Motor neuron (in vitro differentiated cells): Measurements from ENCODE around the gene CAMK1G. TPM values are rescaled to one million over a fixed set of nuclear protein-coding genes. Genes with fewer than 3 reads are reported as not detected.
A peak's percentile ranks its signal among the peaks of the same experiment; 100 is the strongest.

Source experiments
- ATAC-seq, 8 experiments: fragments of 200-7000 bp; cut with Tn5 transposase; replicated peaks in 6 of 8; 2 replicates each; pipeline ENCODE4 v1.8.0; 2021; ENCODE audit warnings: mild to moderate bottlenecking in 8 of 8, moderate library complexity in 8 of 8
- H3K27ac ChIP-seq, 2 donors: fragments of 250-450 bp; sonication (Bioruptor Pico); 2 replicates each; pipeline ENCODE4 v1.9.0; 2021; ENCODE audit warnings: antibody characterized with exemption in 2 of 2, mild to moderate bottlenecking in 2 of 2, moderate library complexity in 1 of 2
- H3K4me1 ChIP-seq, 2 donors: fragments of 250-450 bp; sonication (Bioruptor Pico); replicated peaks in 1 of 2; 2 replicates each; pipeline ENCODE4 v1.6.1; 2021; ENCODE audit warnings: antibody characterized with exemption in 2 of 2, mild to moderate bottlenecking in 2 of 2, moderate library complexity in 1 of 2
- H3K4me3 ChIP-seq, 5 donors: fragments of 250-450 bp; sonication (Bioruptor Pico); 2 replicates each; pipeline ENCODE4 v1.9.0; 2021; ENCODE audit warnings: antibody characterized with exemption in 5 of 5, mild to moderate bottlenecking in 5 of 5, moderate library complexity in 4 of 5
- WGBS, 10 experiments: fragments of 450-650 bp; shearing (Covaris generic); methylation state at CpG; one replicate each; pipeline ENCODE4 v1.0.0; 2022; 5-methylcytosine and 5-hydroxymethylcytosine counted together
- in situ Hi-C, 9 experiments: fragments of 400-800 bp; cut with MboI; loops; one replicate each; pipeline ENCODE4 v1.15.0; 2021; ENCODE audit warnings: low sequenced_read_pairs in 9 of 9, low pct_unique_long_range_greater_than_20kb in 2 of 9; ENCODE audit not compliant: unreplicated experiment in 9 of 9
- total RNA-seq, 8 experiments: library from RNA; unstranded; fragments of 300-600 nt; gene quantifications; 2 replicates each; pipeline versions ENCODE4 v1.2.3 to v1.2.4, GENCODE V29; 2022

CAMK1G gene
- total RNA-seq, 8 experiments from 2014 or later: 0.21 to 7.0 (median 4.3) TPM; not detected in 2

DNA sequence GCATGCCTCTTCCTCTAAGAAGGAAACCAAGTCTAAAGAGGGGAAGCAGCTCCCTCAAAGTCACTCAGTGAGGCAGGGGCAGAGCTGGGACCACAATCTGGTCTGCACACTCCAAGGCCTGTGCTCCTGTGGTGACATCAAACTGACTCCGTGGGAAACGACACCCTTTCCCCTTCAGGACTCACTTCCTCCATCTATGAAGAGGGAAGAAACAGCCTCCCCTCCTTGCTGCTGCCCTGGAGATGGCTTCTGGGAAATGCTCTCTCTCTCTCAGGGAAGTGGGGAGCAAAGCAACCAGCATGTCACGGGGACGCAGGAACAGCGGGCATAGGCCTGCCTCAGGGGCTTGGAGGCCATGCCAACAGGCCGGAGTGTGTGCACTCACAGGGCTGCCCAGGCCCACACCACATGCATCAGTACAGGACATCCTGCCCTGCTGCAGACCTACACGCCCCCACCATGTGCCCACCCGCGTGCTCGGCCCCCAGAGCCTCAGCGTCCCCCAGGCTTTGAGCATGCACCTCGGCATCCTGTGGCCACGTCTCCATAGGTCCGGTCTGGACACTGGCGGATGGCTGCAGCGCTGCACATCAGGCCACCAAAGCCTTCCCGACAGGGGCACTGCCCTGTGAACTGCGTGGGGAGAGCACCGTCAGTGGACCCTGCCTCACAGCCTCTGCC, 43.0 kb downstream of the CAMK1G start:
- Histone ChIP-seq H3K4me1 (peaks cover 30 to 47% of the 10 kb centered on the region in 2 donors), H3K27ac (no peak overlapping the region), H3K4me3 (no peak overlapping the region)
- ATAC-seq: no peak
- in situ Hi-C loops: no loop called here
- 60 to 100% (median 71%) methylated on average over 1 to 3 of the region's 19 CpGs; no CpG with 5 or more reads in 5 of the 10 experiments for WGBS, 10 experiments

DNA sequence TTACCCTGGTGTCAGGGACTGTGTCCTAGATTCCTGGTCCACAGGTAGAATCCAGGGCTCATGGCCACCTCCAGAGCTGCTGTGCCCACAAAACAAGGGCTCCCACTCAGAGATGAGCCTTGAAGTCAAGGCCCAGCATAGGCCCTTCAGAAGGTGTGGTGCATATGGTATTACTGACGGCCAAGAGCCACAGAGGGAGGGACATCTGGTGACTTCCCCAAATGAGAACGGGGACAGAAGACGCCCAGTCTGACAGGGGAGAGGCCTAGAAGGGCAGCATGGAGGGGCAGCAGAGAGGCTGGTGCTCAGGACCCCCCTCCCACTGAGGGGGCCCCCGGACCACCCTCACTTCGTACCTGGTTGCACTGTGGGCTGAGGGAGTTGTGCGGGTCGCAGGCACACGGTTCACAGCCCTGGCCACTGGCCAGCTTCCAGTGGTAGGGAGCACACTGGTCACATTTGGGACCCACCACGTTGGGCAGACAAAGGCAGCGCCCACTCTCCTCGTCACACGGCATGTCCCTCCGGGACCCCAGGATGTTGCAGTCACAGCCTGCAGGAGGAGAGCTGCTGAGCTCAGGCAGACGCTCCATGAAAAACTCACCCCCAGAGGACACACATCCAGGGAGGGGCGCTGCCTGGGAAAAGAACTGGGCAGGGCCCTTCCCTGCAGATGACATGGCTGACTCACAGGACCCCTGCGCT, 43.7 kb downstream of the CAMK1G start:
- H3K4me1 ChIP-seq: peaks cover 30 to 44% of the 10 kb centered on the region in 2 donors
- no peak overlapping the region for H3K27ac ChIP-seq
- peak in 2 of 8 experiments; percentile 58 to 85 for ATAC-seq
- no peak overlapping the region for H3K4me3 ChIP-seq
- WGBS, 10 experiments: 0 to 71% (median 39%) methylated on average over 1 to 8 of the region's 16 CpGs; no CpG with 5 or more reads in 5 of the 10 experiments
- in situ Hi-C loops: no loop called here

DNA sequence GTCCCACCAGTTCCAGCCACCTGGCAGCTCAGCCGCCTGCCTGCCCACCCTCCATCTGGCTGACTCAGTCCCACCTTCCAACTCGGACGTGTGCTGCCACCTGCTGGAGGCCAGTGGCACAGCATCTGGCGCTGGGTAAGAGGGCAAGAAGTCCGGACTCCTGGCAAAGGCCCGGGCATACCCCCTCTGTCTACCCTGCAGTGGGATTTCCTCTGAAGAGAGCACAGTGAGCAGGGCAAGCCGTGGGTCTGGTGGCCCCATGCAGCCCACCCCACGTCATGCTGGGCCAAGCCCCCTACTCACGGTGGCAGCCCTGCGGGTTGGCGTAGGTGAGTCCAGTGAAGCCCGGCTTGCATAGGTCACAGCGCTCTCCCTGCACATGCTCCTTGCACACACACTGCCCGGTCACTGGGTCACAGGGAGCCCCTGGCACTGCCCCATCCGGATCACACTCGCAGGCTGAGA, 44.2 kb downstream of the CAMK1G start:
- Histone ChIP-seq H3K4me3 (no peak overlapping the region), H3K4me1 (peaks cover 26 to 39% of the 10 kb centered on the region in 2 donors), H3K27ac (no peak overlapping the region)
- ATAC-seq: peak in 7 of 8 experiments; percentile 78 to 97 (median 93)
- in situ Hi-C loops: no loop called here
- WGBS, 10 experiments: 22 to 74% (median 47%) methylated on average over 4 to 10 of the region's 16 CpGs; no CpG with 5 or more reads in 6 of the 10 experiments

DNA sequence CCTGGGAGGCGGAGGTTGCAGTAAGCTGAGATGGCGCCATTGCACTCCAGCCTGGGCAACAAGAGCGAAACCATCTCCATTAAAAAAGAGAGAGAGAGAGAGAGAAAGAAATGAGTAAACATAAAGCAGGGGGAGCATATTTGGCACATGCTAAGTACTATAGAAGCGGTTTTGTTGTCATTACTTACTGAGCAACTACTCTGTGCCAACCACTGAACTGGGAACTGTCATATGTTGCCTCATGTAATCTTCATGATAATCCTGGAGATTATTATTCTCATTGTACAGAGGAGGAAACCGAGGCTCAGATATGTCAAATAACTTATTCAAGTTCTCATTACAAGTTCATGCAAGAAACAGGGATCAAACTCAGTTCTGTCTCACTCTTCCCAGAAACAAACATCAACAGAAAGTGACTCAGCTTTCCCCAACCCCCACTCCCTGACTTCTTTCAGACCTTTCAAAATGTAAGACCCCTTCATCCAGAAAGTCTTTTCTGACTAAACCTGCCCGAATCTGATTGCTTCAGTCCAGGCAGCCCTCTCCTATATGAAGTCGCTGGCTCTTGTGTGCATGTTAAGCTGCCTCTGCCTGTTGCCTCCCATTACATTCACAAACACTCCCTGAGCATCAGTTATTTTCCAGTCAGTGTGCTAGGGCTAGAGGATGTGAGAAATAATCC, 45.2 kb downstream of the CAMK1G start:
- H3K4me3 ChIP-seq: no peak overlapping the region
- WGBS, 10 experiments: 54 to 100% (median 78%) methylated on average over 1 to 7 of the region's 7 CpGs
- in situ Hi-C loops: no loop called here
- H3K27ac ChIP-seq: no peak overlapping the region
- no peak for ATAC-seq
- H3K4me1 ChIP-seq: peaks cover 17 to 29% of the 10 kb centered on the region in 2 donors

DNA sequence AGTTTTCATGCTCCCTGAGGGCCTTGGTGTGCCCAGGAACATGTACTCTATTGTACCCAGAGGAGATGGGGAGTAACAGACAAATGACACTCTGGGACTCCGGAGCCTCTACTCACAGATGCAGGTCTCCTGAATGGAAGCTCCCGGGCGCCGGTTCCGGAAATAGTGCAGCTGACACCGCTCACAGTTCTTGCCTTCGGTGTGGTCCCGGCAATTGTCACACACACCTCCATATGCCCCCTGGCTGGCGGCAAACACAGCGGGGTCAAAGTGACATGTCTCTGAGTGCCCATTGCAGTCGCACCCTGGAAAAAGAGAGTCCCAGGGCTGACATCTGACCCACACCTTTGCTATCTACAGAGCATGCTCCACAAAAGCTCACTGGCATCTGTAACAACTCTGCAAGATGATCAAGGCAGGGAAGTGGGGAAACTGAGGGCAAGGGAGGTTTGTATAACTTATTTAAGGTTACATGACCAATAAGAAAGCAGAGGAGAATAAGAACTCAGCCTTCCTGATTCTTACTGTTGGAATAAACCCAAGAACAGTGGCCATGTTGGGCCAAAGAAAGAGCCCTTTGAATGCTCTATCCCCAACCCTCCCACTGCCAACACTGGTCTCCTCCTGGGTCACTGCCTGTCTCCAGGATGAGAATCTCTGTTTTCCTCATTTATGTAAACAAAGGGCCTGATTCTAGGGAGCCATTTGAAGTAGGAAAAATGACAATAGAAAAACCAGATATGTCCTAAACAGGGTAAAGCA, 46.3 kb downstream of the CAMK1G start:
- Histone ChIP-seq H3K4me3 (no peak overlapping the region), H3K27ac (no peak overlapping the region), H3K4me1 (peaks cover 17 to 28% of the 10 kb centered on the region in 2 donors)
- in situ Hi-C loops: no loop called here
- WGBS, 10 experiments: 95 to 100% (median 98%) methylated on average over 1 to 9 of the region's 11 CpGs; no CpG with 5 or more reads in 5 of the 10 experiments
- ATAC-seq: no peak

DNA sequence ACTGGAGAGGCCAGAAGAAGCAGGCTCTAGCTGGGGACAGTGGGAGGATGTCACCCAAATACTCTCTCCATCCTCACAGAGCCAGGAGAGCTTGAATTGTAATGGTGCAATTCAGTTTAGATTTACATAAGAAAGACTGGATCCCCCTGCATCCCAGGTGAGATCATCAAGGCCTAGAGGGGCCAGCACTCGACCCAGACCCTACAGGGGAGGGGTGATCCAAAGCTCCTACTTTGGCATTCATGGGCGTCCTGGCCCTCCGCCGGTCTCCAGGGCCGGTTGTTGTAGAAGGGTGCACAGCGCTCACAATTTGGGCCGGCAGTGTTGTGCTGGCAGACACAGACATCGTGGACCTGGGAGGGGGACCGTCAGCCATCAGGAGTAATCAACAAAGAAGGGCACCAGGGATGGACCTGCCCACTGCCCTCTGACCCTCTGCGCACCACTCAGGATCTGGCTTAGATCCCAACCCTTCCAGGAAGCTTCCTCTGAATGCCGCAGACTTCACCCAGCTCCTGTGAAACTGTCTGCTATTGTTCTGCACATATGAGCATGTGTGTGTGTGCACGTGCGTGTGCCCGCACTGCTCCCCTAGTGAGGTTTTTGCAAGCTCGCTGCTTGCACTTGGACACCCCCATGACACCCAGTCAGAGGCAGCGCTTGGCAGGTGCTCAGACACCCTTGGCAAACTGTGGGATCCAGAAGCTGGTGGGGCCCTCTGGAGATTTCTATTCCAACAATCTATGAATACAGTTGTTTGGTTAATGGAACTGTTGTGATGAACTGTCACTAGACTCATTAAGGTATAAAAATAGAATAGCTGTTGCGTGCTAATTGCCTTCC, 47.1 kb downstream of the CAMK1G start:
- Histone ChIP-seq H3K4me3 (no peak overlapping the region), H3K4me1 (peaks cover 12 to 21% of the 10 kb centered on the region in 2 donors), H3K27ac (no peak overlapping the region)
- in situ Hi-C loops: no loop called here
- WGBS, 10 experiments: 64 to 100% (median 72%) methylated on average over 2 to 15 of the region's 17 CpGs; no CpG with 5 or more reads in 3 of the 10 experiments
- peak in 1 of 8 experiments; percentile 6 for ATAC-seq

DNA sequence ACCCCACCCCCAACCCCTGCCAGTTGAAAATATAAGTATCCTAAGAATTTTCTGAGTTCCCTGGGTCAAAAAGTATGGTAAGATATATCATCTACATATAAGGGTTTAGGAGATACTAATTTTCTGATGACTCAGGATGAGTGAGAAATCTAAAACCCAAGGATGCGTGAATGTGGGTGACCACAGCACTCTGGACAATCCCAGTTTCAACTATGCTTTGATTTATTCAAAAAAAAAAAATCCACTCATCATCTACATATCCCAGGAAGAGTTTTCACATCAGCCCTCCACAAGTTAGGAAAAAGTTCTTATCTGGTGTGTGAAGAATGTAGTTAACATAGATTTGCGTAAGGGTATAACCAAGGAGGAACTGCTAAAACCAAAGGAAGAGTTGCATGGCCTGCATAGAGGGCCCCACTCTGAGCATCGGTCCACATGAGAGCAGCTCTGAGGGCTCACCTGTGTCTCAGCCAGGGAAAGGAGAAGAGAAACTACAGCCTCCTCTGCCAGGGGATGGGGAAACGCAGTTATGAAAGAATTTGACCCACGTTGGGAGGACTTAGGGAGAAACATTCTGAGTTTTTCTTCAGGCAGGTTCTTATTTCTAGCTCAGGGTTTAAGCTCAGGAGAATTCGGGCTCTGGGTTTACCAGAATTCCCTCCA, 50.0 kb downstream of the CAMK1G start:
- peaks cover 5 to 6% of the 10 kb centered on the region in 2 donors for H3K4me1 ChIP-seq
- 20 to 100% (median 84%) methylated on average over 1 to 6 of the region's 6 CpGs for WGBS, 10 experiments
- ATAC-seq: peak in 2 of 8 experiments; percentile 82
- in situ Hi-C loops: no loop called here
- H3K4me3 ChIP-seq: no peak overlapping the region
- no peak overlapping the region for H3K27ac ChIP-seq

DNA sequence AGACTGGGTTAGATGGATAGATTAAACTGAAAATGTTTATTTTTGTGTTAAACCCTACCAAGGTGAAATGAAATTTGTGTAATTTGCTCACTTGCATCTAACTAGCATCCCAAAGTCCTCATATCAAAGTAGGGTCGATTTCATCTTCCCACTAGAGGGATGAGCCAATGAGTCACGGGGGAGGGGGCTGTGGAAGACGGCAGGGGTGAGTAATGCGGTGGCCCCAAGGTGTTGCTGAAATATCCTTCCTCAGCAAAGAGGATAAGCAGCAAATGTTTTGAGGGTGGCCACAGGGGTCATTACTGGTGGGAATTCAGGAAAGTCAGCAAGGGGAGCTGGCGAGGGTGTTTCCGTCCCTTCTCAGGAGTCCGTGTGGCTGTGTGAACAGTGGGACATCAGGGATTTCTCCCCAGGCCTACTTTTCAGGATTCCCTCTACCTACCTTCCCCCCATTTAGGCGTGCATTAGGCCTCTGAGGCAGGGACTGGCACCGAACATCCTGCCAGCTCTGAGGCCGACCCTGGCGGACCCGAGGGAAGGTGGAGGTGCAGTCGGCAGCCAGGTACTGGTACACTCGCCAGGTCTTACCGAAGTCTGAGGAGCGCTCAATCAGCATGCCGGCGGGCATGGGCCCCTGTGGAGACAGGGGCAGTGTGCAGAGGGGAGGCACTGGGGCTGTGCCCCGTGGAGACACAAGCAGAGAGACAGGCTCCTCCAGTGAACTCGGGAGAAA, 50.7 kb downstream of the CAMK1G start:
- in situ Hi-C loops: no loop called here
- H3K27ac ChIP-seq: no peak overlapping the region
- peaks cover 5 to 6% of the 10 kb centered on the region in 2 donors for H3K4me1 ChIP-seq
- H3K4me3 ChIP-seq: no peak overlapping the region
- 48 to 100% (median 71%) methylated on average over 1 to 10 of the region's 20 CpGs for WGBS, 10 experiments
- ATAC-seq: no peak

DNA sequence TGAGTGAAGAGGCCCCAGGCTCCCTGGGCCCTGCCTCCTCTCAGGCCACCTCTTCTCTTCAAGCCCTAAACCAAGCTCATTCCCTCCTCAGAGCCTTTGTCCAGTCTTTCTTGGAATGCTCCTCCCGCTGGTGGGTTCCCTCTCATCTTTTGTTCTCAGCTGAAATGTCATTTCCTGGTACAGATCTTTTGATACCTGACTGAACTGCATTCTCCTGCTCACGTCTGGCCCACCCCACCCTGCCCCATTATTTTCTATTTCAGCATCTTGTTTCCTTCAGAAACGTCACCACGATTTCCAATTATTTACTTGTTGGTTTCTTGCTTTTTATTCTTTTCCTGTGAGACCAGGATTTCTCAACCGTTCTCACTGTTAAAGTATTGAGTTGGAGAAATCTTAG, 52.3 kb downstream of the CAMK1G start:
- Histone ChIP-seq H3K4me1 (no peaks in the 10 kb centered on the region), H3K27ac (no peak overlapping the region), H3K4me3 (no peak overlapping the region)
- 60 to 93% (median 80%) methylated on average over 1 to 5 of the region's 5 CpGs; no CpG with 5 or more reads in 1 of the 10 experiments for WGBS, 10 experiments
- in situ Hi-C loops: no loop called here
- no peak for ATAC-seq

DNA sequence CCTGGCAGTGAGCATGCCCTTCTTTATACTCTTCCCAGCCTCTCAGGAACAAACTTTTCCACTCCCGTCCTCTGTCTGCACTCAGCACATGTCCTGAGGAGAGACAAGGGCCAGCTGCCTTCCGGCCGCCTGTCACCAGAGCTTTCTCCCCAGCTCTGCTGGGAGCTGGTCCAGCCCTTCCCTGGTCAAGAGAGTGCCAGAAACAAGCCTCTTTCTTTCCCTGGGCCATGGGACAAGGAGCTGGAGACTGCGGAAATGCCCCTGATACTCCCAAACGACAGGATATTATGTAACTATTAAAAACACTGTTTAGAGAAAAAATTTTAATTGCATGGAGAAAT, 58.3 kb downstream of the CAMK1G start:
- H3K4me1 ChIP-seq: peaks cover 19 to 25% of the 10 kb centered on the region in 2 donors
- in situ Hi-C loops: no loop called here
- H3K27ac ChIP-seq: no peak overlapping the region
- WGBS, 10 experiments: 0 to 80% (median 49%) methylated on average over 1 to 5 of the region's 5 CpGs; no CpG with 5 or more reads in 4 of the 10 experiments
- H3K4me3 ChIP-seq: no peak overlapping the region
- peak in 3 of 8 experiments; percentile 50 to 53 (median 52) for ATAC-seq

DNA sequence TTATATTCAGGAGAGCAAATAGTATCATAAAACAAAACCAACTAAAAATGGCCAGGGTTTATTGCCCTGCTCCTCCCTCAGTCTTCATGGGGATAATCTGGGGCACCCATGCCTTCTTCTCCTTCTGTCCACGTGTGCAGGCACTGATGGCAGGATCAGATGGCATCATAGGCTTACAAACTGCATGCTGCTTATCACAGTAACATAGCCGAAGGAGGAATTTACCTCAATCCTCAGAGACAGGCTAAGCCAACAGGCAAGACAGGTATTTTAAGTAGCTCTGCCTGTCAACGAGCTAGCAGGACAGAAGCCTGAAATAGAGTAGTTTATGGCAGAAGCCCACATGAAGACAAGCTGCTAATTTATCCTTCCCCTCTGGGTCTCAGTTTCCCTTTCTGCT, 59.3 kb downstream of the CAMK1G start:
- Histone ChIP-seq H3K4me3 (no peak overlapping the region), H3K4me1 (peaks cover 29 to 35% of the 10 kb centered on the region in 2 donors), H3K27ac (no peak overlapping the region)
- WGBS, 10 experiments: 0 to 100% (median 52%) methylated on average over 1 to 3 of the region's 3 CpGs; no CpG with 5 or more reads in 2 of the 10 experiments
- no peak for ATAC-seq
- in situ Hi-C loops: no loop called here
